Activated CD4-positive, alpha-beta T cell treated with anti-CD3 and anti-CD28 coated beads for 24 hours (primary cell): ENCODE data around the gene KRTAP7-1.
A peak's percentile ranks its signal among the peaks of the same experiment; 100 is the strongest.

Source experiments
- DNase-seq, 2 donors: peaks; one replicate each; pipeline ENCODE4 v3.0.0-alpha.2; 2020; ENCODE audit warnings: low read depth in 2 of 2

Gene KRTAP7-1, protein sequence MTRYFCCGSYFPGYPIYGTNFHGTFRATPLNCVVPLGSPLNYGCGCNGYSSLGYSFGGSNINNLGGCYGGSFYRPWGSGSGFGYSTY

GRCh38 chr21:30829659-30830058 is at the start of gene KRTAP7-1:
Gene KRTAP7-1 (minus strand): TSS chr21:30829759. CDS start chr21:30829698, 61 bp downstream.
- no peak for DNase-seq

DNA sequence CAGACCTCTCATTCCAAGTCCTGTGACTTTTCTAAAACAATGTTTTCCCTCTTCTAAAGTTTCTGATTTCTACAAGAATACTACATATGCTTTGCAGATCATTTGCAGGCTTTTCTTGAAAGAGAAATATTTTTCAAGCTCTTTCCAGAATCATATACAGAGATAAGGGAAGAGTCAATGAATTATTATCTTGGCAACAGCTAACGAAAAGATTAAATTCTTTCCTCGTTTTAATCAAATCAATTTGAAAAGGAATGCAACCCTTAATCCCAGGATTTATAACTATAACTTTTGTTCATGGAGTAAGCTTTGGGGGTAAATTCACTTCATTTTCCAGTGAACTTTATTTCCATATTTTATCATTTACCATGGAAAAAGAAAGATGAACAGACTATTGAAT is 45.0 kb upstream of the KRTAP7-1 start:
- no peak for DNase-seq

GRCh38 chr21:30847627-30848500 is 18.3 kb upstream of the KRTAP7-1 start:
- DNase-seq: no peak

DNA sequence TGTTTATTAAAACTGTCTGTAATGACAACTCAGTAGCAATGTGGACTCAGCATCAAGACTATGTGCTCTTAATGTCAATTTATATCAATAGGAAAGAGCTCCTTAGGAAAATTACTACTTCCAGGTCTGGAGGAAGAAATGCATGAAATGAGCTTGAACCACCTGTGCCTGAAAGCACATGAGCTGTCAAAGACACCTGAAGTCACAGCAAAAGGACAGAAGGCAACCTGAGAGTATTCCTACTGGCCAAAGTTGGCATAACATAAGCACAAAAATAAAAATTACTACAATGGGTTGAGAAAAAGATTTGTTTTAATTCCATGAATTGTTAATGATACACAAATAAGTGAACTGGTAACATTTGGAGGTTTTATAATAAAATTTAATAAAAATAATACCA is 13.4 kb upstream of the KRTAP7-1 start:
- DNase-seq: no peak

GRCh38 chr21:30839304-30839703 is 9.7 kb upstream of the KRTAP7-1 start:
- peak; percentile 4 to 7 for DNase-seq

GRCh38 chr21:30838536-30838935 is 9.0 kb upstream of the KRTAP7-1 start:
- no peak for DNase-seq

DNA sequence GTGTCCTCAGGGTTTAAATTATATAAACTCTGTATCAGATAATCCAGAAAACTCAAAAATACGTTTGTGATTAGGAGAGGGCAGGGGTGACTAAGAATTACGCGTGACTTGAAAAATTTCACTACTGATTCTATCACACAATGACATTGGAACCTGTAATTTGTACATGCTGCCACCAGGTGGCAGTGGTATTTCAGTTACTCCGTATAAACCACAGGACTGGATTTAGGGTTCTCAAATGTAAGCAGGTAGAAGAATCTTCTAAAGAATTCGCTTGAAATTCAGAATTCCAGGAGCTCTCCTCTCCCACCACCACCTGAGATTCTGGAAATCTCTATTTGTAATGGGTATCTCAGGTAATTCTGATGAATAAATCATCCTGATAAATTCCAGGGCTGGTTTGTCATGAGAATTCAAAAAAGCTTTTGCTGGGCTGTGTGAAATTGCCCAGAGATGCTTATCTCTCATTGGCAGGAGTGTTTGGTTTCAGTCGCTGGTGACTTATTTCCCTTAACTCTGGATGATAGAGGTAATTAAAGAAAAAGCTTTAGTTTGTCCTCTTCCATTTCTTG is 1.7 kb upstream of the KRTAP7-1 start:
- peak; percentile 4 to 23 for DNase-seq

DNA sequence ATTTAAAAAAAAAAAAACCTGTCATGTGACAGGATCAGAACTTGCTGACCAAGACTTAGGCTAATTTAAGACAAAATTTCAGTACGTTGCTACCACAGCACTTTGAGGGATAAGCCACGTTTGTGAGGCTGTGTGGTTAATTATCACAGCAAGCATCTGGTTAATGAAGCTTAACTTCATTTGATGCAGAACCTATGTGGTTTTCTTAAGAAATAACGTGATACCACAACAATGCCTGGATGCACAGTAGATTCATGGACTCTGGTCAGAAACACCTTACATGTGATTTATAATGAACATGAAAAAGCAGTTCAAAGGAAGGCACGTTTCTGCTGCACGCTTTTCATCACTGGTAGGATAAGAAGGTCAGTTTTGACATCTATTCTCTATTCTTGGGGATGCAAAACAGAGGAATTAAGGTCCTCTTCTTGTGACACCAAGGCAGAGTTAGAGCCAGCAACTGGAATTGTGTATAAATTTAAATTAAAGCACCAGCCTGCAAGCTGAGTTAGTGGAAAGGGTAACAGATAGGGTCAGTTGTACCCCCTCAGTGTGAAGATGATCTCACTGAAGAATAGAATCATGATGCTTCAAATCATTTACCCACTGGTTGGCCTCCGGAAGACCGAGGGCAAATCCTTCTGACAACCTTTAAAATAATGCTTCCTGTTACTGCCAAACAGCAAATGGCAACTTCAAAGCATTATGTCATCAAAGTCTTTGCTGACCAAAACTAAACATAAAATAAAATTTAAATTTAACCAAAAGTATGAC is 10.5 kb downstream of the KRTAP7-1 start:
- DNase-seq: no peak

- no peak for DNase-seq
These were observed 16.4 kb downstream of the KRTAP7-1 start, which contains the start of gene KRTAP8-1 for GRCh38 chr21:30813174-30813573. Gene KRTAP8-1 (minus strand): TSS chr21:30813274. CDS start chr21:30813220, 54 bp downstream.

- no peak for DNase-seq
These were observed 29.0 kb downstream of the KRTAP7-1 start for GRCh38 chr21:30800605-30801004.

- no peak for DNase-seq
These were observed 35.8 kb downstream of the KRTAP7-1 start for GRCh38 chr21:30793581-30794314.

GRCh38 chr21:30779249-30779648 is 50.3 kb downstream of the KRTAP7-1 start:
- DNase-seq: no peak
